ENCODE data around the gene MYCBP2.
A peak's percentile ranks its signal among the peaks of the same experiment; 100 is the strongest.
"Not testable (repeated sequence)": the region's sequence is repeated elsewhere in the genome, so short reads cannot be mapped to it uniquely, and the experiment has no call there.

The MYCBP2 gene

DNA sequence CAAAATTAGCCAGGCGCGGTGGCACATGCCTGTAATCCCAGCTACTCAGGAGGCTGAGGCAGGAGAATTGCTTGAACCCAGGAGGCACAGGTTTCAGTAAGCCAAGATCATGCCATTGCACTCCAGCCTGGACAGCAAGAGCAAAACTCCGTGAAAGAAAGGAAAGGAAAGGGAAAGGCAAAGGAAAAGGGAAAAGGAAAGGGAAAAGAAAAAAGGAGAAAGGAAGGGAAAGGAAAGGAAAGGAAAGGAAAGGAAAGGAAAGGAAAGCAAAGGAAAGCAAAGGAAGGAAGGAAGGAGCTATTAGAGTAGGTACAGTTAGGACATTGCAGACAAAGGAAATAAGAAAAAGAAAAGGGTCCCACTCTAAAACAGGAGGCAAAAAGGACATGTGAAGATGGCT is 41.3 kb downstream of the MYCBP2 start:
- H3K4me1 ChIP-seq (ENCODE audit: control insufficient read depth, insufficient read depth, low read depth, low read length); H3K9me3 ChIP-seq (ENCODE audit: control insufficient read depth, low read length); H3K27ac ChIP-seq (ENCODE audit: low read length, poor library complexity, severe bottlenecking); H3K27me3 ChIP-seq (ENCODE audit: control insufficient read depth in 1 of 2, insufficient read depth in 1 of 2, low read length in 2 of 2); H2AK5ac ChIP-seq (ENCODE audit: low read length, severe bottlenecking); H3K9ac ChIP-seq (ENCODE audit: low read length); H3K14ac ChIP-seq (ENCODE audit: low read length in 2 of 2); H3K4me3 ChIP-seq (ENCODE audit: insufficient read depth in 1 of 2, low read depth in 1 of 2, low read length in 2 of 2); H4K8ac ChIP-seq (ENCODE audit: low read length); H2AFZ ChIP-seq (ENCODE audit: low read depth, low read length); H3K18ac ChIP-seq (ENCODE audit: low read depth in 1 of 2, low read length in 2 of 2); H3K79me1 ChIP-seq (replicated peaks; ENCODE audit: low read length, poor library complexity, severe bottlenecking); H2BK15ac ChIP-seq (ENCODE audit: low read depth, poor library complexity, severe bottlenecking); H2BK12ac ChIP-seq (ENCODE audit: low read length in 2 of 2); H4K91ac ChIP-seq (ENCODE audit: low read length); H3K4me2 ChIP-seq (ENCODE audit: low read length, poor library complexity, severe bottlenecking); H2BK5ac ChIP-seq (ENCODE audit: low read depth, low read length, poor library complexity, severe bottlenecking); H3K4ac ChIP-seq (ENCODE audit: low read depth in 1 of 2, low read length in 2 of 2); H3K23ac ChIP-seq (ENCODE audit: low read length in 2 of 2); DNase-seq; H2BK120ac ChIP-seq (ENCODE audit: low read depth, low read length): not testable (repeated sequence)
- H3K36me3 ChIP-seq (ENCODE audit: control insufficient read depth in 1 of 2, insufficient read depth in 2 of 2, low read depth in 1 of 2, low read length in 2 of 2) = peaks cover 0 to 49% of the 10 kb centered on the region in 2 experiments
- WGBS = 90% methylated on average over 3 of the region's 3 CpGs

DNA sequence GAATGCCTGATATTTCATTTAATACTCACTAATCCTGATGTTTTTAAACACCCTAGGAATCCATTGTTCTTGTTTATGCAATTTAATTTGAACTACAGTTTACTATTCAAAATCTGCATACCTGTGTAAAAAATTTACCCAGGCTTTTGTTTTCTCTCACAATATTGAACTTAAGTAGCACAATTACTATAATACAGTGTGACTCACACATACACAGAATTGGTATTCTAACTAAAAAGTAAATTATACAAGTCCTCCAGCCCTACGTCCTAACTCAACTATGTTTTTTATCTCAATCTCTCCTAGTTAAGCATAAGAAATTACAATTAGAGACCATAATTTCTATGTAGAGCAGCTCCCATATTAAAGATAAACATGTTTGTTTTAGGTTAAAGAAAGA is 41.8 kb downstream of the MYCBP2 start:
- 80% methylated on average over 1 of the region's 1 CpG for WGBS
- Histone ChIP-seq H3K27me3 (ENCODE audit: control insufficient read depth in 1 of 2, insufficient read depth in 1 of 2, low read length in 2 of 2) (no peaks in the 10 kb centered on the region), H4K8ac (ENCODE audit: low read length) (no peak overlapping the region), H3K18ac (ENCODE audit: low read depth in 1 of 2, low read length in 2 of 2) (no peak overlapping the region), H4K91ac (ENCODE audit: low read length) (no peak overlapping the region), H3K9me3 (ENCODE audit: control insufficient read depth, low read length) (no peaks in the 10 kb centered on the region), H3K14ac (ENCODE audit: low read length in 2 of 2) (no peak overlapping the region), H2AFZ (ENCODE audit: low read depth, low read length) (no peak overlapping the region), H2BK5ac (ENCODE audit: low read depth, low read length, poor library complexity, severe bottlenecking) (no peak overlapping the region), H2BK120ac (ENCODE audit: low read depth, low read length) (no peak overlapping the region), H3K4ac (ENCODE audit: low read depth in 1 of 2, low read length in 2 of 2) (no peak overlapping the region), H2AK5ac (ENCODE audit: low read length, severe bottlenecking) (no peak overlapping the region), H3K36me3 (ENCODE audit: control insufficient read depth in 1 of 2, insufficient read depth in 2 of 2, low read depth in 1 of 2, low read length in 2 of 2) (peaks cover 0 to 46% of the 10 kb centered on the region in 2 experiments), H3K23ac (ENCODE audit: low read length in 2 of 2) (no peak overlapping the region), H3K4me1 (ENCODE audit: control insufficient read depth, insufficient read depth, low read depth, low read length) (no peaks in the 10 kb centered on the region), H3K4me2 (ENCODE audit: low read length, poor library complexity, severe bottlenecking) (no peak overlapping the region), H2BK12ac (ENCODE audit: low read length in 2 of 2) (no peak overlapping the region), H3K4me3 (ENCODE audit: insufficient read depth in 1 of 2, low read depth in 1 of 2, low read length in 2 of 2) (no peak overlapping the region), H3K9ac (ENCODE audit: low read length) (no peak overlapping the region), H3K27ac (ENCODE audit: low read length, poor library complexity, severe bottlenecking) (no peak overlapping the region), H2BK15ac (ENCODE audit: low read depth, poor library complexity, severe bottlenecking) (no peak overlapping the region), H3K79me1 (replicated peaks; ENCODE audit: low read length, poor library complexity, severe bottlenecking) (peaks cover 5% of the 10 kb centered on the region)
- DNase-seq = no peak

DNA sequence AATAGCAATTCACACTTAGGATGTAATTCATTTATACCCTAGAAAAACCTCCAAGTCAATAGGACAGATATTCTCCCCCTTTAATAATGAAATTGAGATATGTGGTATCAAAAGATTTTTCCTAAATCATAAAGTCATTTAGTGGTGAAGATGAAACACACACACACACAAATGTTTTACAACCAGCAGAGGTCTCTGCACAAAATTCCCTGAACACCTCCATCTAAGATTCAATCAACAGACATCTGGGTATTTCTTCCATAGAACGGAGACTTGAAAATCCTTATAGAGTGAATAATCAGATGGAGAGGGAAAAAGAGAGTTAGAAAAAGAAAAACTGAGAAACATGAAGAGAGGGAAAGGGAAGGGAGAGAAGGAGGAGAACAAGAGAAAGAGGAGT is 52.8 kb downstream of the MYCBP2 start:
- WGBS = 100% methylated on average over 1 of the region's 1 CpG
- no peak overlapping the region for H3K23ac ChIP-seq (ENCODE audit: low read length in 2 of 2)

DNA sequence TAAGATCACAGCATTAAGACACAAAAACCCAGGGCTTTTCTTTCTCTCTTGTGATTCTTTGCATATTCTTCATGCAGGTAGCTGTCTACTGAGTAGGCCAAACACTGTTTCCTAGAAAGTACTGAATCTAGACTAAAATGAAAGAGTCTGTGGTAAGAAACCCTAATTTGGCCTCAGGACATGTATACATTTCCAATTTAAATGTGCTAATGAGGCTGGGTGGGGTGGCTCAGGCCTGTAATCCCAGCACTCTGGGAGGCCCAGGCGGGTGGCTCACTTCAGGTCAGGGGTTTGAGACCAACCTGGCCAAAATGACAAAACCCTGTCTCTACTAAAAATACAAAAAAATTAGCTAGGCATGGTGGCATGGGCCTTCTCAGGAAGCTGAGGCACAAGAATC is 57.8 kb downstream of the MYCBP2 start:
- H3K79me1 ChIP-seq (replicated peaks; ENCODE audit: low read length, poor library complexity, severe bottlenecking) = peaks cover 5% of the 10 kb centered on the region
- peaks cover 5 to 70% of the 10 kb centered on the region in 2 experiments for H3K36me3 ChIP-seq (ENCODE audit: control insufficient read depth in 1 of 2, insufficient read depth in 2 of 2, low read depth in 1 of 2, low read length in 2 of 2)
- no peak overlapping the region for H2AFZ ChIP-seq (ENCODE audit: low read depth, low read length)
- H2BK15ac ChIP-seq (ENCODE audit: low read depth, poor library complexity, severe bottlenecking) = no peak overlapping the region
- no peak overlapping the region for H2BK5ac ChIP-seq (ENCODE audit: low read depth, low read length, poor library complexity, severe bottlenecking)
- no peaks in the 10 kb centered on the region for H3K27me3 ChIP-seq (ENCODE audit: control insufficient read depth in 1 of 2, insufficient read depth in 1 of 2, low read length in 2 of 2)
- no peak overlapping the region for H2BK120ac ChIP-seq (ENCODE audit: low read depth, low read length)
- H2BK12ac ChIP-seq (ENCODE audit: low read length in 2 of 2) = no peak overlapping the region
- H3K9ac ChIP-seq (ENCODE audit: low read length) = no peak overlapping the region
- no peaks in the 10 kb centered on the region for H3K4me1 ChIP-seq (ENCODE audit: control insufficient read depth, insufficient read depth, low read depth, low read length)
- no peak overlapping the region for H3K23ac ChIP-seq (ENCODE audit: low read length in 2 of 2)
- no peak overlapping the region for H3K4me3 ChIP-seq (ENCODE audit: insufficient read depth in 1 of 2, low read depth in 1 of 2, low read length in 2 of 2)
- no peak for DNase-seq
- 100% methylated on average over 1 of the region's 1 CpG for WGBS
- no peak overlapping the region for H2AK5ac ChIP-seq (ENCODE audit: low read length, severe bottlenecking)
- H3K9me3 ChIP-seq (ENCODE audit: control insufficient read depth, low read length) = no peaks in the 10 kb centered on the region
- H3K27ac ChIP-seq (ENCODE audit: low read length, poor library complexity, severe bottlenecking) = no peak overlapping the region
- H3K14ac ChIP-seq (ENCODE audit: low read length in 2 of 2) = no peak overlapping the region
- no peak overlapping the region for H3K18ac ChIP-seq (ENCODE audit: low read depth in 1 of 2, low read length in 2 of 2)
- no peak overlapping the region for H3K4me2 ChIP-seq (ENCODE audit: low read length, poor library complexity, severe bottlenecking)
- H4K8ac ChIP-seq (ENCODE audit: low read length) = no peak overlapping the region
- no peak overlapping the region for H4K91ac ChIP-seq (ENCODE audit: low read length)
- no peak overlapping the region for H3K4ac ChIP-seq (ENCODE audit: low read depth in 1 of 2, low read length in 2 of 2)

More for the DNA sequence above, 52.8 kb downstream of the MYCBP2 start:
- H3K4me1 ChIP-seq (ENCODE audit: control insufficient read depth, insufficient read depth, low read depth, low read length) = no peaks in the 10 kb centered on the region
- H3K9me3 ChIP-seq (ENCODE audit: control insufficient read depth, low read length) = no peaks in the 10 kb centered on the region
- no peak overlapping the region for H3K27ac ChIP-seq (ENCODE audit: low read length, poor library complexity, severe bottlenecking)
- no peak overlapping the region for H3K4me2 ChIP-seq (ENCODE audit: low read length, poor library complexity, severe bottlenecking)
- no peak overlapping the region for H2BK12ac ChIP-seq (ENCODE audit: low read length in 2 of 2)
- DNase-seq = peak; percentile 2
- H3K14ac ChIP-seq (ENCODE audit: low read length in 2 of 2) = no peak overlapping the region
- H4K91ac ChIP-seq (ENCODE audit: low read length) = no peak overlapping the region
- no peak overlapping the region for H3K18ac ChIP-seq (ENCODE audit: low read depth in 1 of 2, low read length in 2 of 2)
- H2AFZ ChIP-seq (ENCODE audit: low read depth, low read length) = no peak overlapping the region
- H2BK120ac ChIP-seq (ENCODE audit: low read depth, low read length) = no peak overlapping the region
- no peak overlapping the region for H3K4ac ChIP-seq (ENCODE audit: low read depth in 1 of 2, low read length in 2 of 2)
- no peak overlapping the region for H2BK15ac ChIP-seq (ENCODE audit: low read depth, poor library complexity, severe bottlenecking)
- H3K79me1 ChIP-seq (replicated peaks; ENCODE audit: low read length, poor library complexity, severe bottlenecking) = peaks cover 12% of the 10 kb centered on the region
- H2AK5ac ChIP-seq (ENCODE audit: low read length, severe bottlenecking) = no peak overlapping the region
- no peak overlapping the region for H3K9ac ChIP-seq (ENCODE audit: low read length)
- no peaks in the 10 kb centered on the region for H3K27me3 ChIP-seq (ENCODE audit: control insufficient read depth in 1 of 2, insufficient read depth in 1 of 2, low read length in 2 of 2)
- H4K8ac ChIP-seq (ENCODE audit: low read length) = no peak overlapping the region
- H2BK5ac ChIP-seq (ENCODE audit: low read depth, low read length, poor library complexity, severe bottlenecking) = no peak overlapping the region
- H3K4me3 ChIP-seq (ENCODE audit: insufficient read depth in 1 of 2, low read depth in 1 of 2, low read length in 2 of 2) = no peak overlapping the region
- peaks cover 8 to 64% of the 10 kb centered on the region in 2 experiments for H3K36me3 ChIP-seq (ENCODE audit: control insufficient read depth in 1 of 2, insufficient read depth in 2 of 2, low read depth in 1 of 2, low read length in 2 of 2)
